Measurements from ENCODE around the gene GRIK4.
"Not testable (repeated sequence)": the region's sequence is repeated elsewhere in the genome, so short reads cannot be mapped to it uniquely, and the experiment has no call there.

The GRIK4 gene

DNA sequence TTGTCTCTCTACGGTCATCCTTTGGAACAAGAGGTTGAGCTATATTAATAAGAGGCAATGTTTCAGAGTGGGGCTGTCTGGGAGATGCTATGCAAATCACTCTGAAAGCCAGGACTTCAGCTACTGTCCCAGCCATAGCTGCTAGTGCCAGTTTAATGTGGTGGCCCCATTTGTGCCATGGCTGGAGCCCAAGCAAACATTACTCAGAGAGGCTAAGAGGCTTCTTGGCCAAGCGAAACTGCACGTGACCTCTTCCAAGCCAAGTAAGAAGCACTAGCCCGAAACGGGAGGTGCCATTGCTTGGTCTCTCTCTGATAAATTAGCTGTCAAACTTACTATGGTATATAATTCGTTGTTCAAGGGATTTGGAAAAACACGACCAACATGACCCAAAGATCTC is 462.0 kb downstream of the GRIK4 start:
- no peak for DNase-seq

DNA sequence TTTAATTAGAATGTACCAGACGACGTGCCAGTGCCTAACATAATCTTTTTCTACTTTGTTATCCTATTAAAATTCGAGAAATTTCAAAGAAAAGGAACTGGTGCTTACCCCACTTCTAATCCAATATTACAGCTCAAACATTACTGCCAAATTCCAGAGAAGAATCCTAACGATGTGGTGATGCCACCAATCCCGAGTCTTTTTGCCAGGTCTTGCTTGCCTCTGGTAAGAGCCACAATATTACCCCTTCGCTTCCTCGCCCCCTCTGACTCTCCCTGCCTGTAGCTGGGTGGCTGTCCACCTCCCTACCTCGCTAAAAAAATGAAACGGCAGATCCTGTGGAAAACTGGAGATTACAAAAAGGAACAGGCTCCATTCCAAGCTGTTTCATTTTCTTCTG is 462.9 kb downstream of the GRIK4 start:
- DNase-seq: no peak

DNA sequence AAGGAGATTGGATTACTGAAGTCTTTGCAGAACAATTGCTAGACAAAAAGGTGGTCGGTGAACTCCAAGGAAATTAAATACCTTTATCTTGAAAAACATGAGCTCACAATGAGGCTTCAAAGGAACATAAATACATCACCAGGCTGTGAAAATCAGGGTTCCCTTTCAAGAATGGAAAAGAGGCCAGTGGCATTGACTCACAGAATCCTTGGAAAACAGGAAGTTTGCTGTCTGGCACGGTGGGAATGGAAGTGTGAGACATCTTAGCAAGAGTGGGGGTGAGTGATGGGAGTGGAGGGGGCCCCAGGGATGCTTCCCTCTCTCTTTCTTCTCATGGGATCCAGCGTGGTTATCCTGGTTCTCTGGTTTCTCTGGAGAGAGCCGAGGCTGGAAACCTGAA is 463.4 kb downstream of the GRIK4 start:
- DNase-seq: no peak

GRCh38 chr11:120977266-120978137 is 466.0 kb downstream of the GRIK4 start:
- no peak for DNase-seq

GRCh38 chr11:120978701-120979100 is 467.2 kb downstream of the GRIK4 start:
- DNase-seq: no peak

DNA sequence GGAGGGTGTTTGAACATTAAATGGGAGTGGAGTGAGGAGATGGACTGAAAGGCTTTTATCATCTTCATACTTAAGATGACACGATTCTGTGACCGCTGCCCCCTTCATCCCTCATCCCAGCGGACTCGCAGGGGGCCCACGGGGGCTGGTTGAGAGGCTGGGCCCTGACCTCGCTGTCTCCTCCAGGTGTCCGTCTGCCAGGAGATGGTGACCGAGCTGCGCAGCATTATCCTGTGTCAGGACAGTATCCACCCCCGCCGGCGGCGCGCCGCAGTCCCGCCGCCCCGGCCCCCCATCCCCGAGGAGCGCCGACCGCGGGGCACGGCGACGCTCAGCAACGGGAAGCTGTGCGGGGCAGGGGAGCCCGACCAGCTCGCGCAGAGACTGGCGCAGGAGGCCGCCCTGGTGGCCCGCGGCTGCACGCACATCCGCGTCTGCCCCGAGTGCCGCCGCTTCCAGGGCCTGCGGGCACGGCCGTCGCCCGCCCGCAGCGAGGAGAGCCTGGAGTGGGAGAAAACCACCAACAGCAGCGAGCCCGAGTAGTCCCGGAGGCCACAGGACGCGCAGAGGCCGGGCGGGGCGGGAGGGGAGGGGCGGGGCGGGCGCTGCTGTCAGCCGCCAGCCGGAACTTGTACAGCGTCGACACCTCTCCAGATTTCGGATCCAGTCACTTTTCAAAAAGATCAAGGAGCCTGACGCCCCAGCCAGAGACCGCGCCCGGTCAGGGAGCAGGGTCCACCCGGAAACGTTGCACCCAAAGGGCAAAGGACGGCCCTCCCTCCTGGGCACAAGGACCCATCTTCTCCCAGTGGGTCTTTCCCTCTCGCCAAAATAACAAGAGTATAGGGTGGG is 474.4 kb downstream of the GRIK4 start:
- DNase-seq: peak; percentile 41

DNA sequence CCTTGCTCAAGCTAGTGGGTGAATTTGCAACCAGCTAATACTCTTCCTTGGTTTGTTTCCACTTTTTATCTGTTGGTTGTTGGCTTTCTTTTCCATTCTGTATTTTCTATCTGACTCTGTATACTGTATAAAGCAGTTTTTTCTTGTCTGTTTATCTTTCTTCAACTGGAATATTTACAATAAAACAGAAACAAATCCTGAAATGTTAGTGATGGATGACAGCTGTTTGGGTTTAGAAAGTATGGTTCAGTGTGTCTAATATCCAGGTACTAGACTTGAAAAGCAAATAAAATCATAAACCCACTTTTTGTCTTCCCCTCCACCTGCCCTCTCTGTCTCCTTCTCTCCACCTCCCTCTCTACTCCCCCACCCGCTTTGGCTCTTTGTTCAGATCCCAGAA is 477.1 kb downstream of the GRIK4 start:
- no peak for DNase-seq

DNA sequence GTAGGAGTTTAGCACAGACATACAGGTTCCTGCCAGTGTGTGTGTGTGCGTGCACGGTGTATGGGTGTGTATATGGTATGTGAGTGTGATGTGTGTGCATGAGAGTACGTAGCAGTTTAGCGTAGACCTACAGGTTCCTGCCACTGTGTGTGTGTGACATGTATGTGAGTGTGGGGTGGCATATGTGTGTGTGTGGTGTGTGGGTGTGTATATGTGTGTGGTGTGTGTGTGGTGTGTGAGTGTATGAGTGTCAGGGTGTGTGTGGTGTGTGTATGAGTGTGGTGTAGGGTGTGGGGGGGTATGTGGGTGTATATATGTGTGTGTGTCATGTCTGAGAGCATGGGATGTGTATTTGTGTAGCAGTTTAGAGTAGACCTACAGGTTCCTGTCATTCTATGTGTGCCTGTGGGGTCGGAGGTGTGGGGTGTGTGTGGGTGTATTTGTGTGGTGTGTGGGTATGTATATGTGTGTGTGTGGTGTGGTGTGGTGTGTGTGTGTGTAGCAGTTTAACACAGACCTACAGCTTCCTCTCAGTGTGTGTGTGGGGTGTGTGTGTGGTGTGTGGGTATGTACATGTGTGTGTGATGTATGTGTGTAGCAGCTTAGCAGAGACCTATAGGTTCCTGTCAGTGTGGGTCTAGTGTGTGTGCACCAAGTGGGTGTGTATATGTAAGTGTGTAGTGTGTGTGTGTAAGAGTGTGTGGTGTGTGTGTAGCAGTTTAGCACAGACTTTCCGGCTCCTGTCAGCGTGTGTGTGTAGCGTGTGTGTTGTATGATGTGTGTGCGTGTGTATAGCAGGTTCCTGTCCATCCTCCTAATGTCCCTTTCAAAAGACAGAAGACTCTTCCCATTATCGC is 480.5 kb downstream of the GRIK4 start:
- no peak for DNase-seq

DNA sequence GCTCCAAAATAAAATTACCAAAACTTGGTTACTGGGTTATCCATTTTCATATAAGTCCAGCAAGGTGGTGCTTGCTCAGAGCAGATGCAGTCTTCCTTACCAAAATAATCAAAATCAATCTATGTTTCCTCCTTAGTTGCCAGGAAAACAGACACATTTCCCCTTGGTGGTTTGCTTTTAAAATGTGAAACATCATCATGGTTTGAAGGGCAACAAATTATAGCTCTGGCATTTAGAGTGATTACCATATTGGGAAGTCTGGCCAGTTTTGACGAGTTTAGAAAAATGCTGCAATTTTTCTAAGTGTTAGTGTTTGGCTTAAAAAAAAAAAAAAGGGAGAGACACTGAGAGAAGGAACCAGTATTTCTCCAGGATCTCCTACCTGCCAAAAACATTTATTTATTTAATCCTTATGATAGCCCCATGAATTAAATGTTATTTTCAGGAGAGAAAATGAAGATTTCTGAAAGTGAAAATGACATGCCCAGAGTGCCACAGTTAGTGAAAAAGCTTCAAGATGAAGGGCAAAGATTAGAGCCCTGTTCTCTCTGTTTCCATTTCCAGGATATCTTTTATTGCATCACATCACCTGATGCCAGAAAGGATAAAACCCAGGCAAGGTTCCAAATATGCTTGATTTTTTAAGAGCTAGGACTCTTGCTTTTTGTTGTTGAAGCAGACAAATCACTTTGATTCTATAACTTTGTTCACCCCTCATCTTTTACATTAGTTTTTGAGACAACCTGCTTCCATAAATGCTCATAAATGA is 482.7 kb downstream of the GRIK4 start:
- no peak for DNase-seq

GRCh38 chr11:120995184-120995583 is 483.6 kb downstream of the GRIK4 start:
- DNase-seq: no peak

DNA sequence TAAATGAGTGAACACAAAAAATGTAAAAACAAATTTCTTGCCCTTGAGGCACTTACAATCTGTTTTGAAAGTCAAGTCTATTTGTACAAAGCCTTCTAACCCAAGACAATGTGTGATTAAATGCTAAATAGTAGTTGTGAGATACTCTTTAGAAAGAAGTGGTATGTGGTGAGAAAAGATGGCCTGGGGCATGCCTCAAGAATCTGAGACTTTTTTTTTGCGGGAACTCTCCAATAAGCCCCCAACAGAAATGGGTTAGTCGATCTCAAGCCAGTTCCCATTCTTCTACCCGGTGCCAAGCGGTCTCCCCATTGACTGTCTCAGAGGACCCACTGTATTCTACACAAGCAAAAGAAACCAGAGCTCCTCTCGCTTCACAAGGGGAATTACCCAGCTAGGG is 485.4 kb downstream of the GRIK4 start:
- no peak for DNase-seq

DNA sequence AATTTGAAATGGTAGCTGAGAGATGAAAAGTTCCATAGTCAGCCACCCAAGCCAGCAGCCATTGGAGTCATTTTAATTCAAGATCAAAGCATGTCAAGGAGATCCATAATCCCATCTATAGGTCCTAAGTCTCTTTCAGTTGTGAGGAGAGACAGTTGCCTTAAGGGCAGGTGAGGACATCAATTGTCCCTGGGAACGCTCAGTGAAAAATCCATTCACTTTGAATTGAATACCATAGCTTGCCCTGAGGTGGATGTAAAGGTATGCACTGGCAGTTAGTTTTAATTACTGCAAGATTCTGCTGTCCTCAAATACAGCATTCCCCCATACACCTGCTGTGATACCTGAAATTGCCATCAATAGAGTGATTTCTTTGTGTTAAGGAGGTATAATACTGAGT is 487.0 kb downstream of the GRIK4 start:
- DNase-seq: no peak

DNA sequence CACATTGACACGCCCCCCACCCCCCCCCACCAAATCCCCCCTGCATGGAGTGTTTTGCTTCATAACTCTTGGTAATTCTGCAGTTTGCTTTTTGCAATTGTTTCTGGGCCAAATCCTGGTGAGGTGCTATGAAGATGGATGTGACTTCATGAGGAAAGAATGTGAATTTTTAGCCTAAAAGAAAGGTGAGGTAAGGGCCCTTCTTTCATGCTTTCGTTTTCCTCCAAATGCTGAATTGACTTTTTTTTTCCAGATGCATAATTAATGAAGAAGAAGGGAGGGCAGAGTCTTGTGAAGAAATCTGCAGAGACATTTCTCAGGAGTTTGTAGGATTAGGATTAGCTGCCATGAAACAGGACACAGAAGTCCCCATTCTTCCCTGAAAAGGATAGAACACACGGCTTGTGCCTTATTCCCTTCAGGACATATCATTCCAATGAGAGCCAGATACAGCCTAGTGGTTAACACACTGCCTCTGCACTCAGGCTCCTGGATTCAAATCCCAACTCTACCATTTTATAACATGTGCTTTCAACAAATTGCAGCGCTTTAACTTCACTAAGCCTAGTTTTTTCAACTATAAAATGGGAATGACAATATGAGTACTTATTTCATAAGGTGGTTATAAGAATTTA is 492.8 kb downstream of the GRIK4 start:
- DNase-seq: no peak

- no peak for DNase-seq
These were observed 495.4 kb downstream of the GRIK4 start for GRCh38 chr11:121006922-121007321.

DNA sequence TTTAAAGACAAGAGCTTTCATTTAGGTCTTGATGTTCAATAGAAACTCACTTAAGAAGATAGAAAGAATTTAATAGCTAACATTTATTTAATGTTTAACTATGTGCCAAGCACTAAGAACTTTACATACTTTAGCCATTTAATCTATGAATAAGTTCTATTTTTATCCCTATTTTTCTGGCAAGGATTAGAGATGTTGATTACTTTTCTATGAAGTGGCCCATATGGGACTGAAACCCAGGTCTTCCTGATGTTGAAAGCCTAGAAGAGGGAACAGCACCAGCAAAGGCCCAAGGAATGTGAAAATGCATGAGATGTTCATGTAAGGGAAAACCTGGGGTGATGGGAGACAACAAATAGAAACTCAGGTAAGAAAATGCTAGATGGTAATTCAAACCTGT is 497.0 kb downstream of the GRIK4 start:
- no peak for DNase-seq

DNA sequence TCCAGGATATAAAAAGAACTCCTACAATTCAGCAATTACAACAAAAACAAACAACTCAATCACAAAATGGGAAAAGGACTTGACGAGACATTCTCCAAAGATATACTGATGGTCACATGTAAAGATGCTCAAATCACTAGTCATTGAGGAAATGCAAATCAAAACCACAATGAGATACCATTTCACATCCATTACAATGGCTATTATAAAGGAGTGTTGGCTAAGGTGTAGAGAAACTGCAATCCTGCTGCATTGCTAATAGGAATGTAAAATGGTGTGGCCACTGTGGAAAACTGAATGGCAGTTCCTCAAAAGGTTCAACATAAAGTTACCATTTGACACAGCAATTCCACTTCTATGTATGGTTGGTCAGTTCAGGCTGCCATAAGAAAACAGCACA is 500.5 kb downstream of the GRIK4 start:
- no peak for DNase-seq

DNA sequence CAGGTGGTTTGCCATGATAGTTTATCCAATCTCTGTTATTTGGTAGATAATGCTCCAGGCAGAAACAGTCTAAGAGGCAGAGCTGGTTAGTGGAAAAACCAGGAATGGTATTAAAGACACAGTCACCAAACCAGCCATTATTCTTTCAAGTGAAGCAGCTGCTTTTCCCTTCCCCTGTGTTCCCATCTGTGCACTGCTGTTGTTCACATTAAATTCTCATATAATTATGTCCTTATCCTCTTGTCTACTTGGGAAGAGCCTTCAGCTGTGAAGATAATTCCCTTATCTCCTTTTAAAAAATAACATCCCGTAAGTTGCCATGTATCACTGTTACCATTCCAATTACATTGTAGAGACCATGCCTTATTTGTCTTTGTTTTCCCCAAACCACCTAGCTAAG is 507.2 kb downstream of the GRIK4 start:
- no peak for DNase-seq

DNA sequence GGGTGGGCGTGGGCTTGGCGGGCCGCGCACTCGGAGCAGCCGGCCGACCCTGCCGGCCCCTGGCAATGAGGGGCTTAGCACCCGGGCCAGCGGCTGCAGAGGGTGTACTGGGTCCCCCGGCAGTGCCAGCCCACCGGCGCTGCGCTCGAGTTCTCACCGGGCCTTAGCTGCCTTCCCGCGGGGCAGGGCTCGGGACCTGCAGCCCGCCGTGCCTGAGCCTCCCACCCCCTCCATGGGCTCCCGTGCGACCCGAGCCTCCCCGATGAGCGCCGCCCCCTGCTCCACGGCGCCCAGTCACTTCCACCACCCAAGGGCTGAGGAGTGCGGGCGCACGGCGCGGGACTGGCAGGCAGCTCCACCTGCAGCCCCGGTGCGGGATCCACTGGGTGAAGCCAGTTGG is 510.2 kb downstream of the GRIK4 start:
- not testable (repeated sequence) for DNase-seq

- DNase-seq: peak; percentile 89
These were observed 512.6 kb downstream of the GRIK4 start, which contains the start of gene TBCEL for GRCh38 chr11:121023848-121024751. Gene TBCEL, plus strand, starts transcription at chr11:121024102. Its CDS starts 21,589 bp downstream, at chr11:121045691.

- DNase-seq: no peak
These were observed 513.4 kb downstream of the GRIK4 start for GRCh38 chr11:121024989-121025388.

- DNase-seq: no peak
These were observed 517.6 kb downstream of the GRIK4 start for GRCh38 chr11:121029153-121029552.
